Fibroblast of peridontal ligament (primary cell): ENCODE measurements around the gene EAF2.
"Not testable (repeated sequence)": the region's sequence is repeated elsewhere in the genome, so short reads cannot be mapped to it uniquely, and the experiment has no call there.

Experiments
- DNase-seq: peaks from one replicate; pipeline ENCODE4 v3.0.0-alpha.2; 2010; ENCODE audit errors: extremely low read depth

Gene EAF2

DNA sequence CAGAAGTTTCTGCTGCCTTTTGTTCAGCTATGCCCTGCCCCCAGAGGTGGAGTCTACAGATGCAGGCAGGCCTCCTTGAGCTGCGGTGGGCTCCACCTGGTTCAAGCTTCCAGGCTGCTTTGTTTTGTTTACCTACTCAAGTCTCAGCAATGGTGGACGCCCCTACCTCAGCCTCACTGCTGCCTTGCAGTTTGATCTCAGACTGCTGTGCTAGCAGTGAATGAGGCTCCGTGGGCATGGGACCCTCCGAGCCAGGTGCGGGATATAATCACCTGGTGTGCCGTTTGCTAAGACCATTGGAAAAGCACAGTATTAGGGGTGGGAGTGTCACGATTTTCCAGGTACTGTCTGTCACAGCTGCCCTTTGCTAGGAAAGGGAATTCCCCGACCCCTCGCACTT, 28.2 kb downstream of the EAF2 start:
- not testable (repeated sequence) for DNase-seq

DNA sequence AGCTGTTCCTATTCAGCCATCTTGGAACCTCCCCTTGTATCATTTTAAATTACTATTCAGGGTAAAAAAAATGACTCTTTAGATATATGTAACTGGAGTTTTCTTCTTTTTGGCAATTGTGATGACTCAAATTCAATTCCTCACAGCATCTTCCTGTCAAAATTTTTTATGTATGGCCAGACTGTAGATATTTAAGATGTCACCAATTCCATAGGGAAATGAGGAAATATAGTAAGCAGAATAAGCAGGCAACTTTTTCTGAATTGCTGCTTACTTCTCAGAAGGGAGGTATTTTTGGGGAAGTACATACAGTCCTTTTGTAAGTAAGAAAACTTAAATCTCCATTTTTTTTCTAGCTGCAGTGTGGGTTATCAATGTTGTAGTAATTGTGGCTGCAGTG, 28.8 kb downstream of the EAF2 start:
- no peak for DNase-seq

DNA sequence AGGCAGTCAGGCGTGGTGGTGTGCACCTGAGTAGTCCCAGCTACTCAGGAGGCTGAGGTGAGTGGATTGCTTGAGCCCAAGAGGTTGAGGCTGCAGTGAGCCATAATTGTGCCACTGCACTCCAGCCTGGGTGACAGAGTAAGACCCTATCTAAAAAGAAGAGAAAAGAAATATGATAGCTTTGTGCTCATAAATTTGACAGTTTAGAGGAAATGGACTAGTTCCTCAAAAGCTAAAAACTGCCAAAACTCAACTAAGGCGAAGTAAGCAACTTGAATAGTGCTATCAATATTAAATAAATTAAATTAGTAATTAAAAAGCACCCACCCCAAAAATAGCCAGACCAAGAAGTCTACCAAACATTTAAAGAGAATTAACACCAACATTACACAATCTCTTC, 34.7 kb downstream of the EAF2 start:
- no peak for DNase-seq

DNA sequence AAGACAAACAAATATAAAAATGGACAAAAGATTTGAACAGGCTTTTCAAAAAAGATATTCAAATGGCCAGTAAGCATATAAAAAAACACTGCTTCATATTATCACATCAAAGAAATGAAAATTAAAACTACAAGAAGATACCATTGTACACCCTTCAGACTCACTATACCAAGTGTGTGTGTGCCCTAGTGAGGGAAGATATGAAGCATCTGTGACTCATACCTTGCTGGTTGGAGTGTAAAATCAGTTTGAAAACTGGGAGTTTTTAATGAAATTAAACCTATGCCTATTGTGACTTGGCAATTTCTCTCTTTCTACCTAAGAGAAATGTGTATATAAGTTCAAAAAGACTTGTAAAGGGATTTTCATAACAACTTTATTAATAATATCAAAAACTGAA, 35.7 kb downstream of the EAF2 start:
- DNase-seq = no peak

DNA sequence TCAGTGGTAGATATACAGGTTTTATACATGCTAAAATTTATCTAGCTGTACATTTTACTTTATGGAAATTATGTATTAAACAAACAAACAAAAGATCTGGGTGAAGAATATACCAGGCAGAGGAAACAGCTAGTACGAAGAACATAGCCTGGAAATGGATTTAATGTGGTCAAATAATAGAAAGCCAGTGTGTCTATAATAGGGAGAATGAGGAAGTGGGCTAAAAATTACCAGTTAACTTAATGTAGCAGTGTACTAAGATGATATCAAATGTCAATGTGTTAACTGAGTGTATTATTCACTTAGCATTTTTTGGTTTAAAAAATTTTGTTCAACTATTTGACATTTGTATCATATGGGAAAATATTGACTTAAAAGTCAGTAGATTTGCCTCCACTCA, 36.4 kb downstream of the EAF2 start:
- no peak for DNase-seq

DNA sequence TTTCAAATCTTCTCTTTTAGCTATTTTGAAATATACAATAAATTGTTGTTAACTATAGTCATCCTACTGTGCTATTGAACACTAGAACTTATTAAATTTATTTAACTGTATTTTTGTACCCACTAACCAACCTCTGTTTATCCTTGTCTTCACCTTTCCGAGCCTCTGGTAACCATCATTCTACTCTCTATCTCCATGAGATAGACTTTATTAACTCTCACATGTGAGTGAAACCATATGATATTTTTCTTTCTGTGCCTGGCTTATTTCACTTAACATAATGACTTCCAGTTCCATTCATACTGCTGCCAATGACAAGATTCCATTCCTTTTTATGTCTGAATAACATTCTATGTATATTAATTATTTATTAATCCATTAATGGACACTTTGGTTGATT, 43.4 kb downstream of the EAF2 start:
- DNase-seq = no peak

DNA sequence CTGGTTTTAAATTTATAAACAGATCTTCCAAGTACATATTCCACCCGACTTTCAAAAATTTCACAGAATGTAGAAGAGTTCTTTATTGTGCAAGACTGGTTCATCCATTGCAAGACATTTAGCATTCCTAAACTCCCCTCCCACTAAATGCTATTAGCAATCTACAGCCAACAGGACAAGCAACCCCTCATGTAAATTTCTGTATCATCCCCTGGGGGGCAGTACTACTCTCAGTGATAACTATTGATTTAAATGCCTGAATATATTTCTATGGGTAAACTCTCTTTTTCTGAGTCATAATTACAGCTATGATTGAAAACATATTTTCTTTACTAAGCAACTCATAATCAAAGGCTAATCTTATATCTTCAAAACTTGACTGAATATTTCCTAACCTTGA, 48.5 kb downstream of the EAF2 start:
- peak; percentile 7 for DNase-seq

DNA sequence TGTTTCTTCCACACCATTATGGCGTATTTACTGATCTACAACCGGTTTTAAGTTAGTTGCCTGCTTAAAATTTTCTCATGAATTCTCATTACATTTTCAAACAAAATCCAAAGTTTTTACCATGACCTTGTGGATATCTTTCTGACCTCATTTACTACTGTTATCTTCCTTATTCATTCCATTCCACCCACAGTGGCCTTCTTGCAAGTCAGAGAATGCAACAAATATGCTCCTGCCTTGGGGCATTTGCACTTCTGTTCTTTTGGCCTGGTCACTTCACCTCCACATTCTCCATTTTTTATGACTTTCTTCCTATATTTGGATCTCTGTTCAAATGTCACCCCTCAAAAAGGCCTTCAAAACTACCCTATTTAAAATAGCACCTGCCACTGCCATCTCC, 50.4 kb downstream of the EAF2 start:
- DNase-seq = no peak

DNA sequence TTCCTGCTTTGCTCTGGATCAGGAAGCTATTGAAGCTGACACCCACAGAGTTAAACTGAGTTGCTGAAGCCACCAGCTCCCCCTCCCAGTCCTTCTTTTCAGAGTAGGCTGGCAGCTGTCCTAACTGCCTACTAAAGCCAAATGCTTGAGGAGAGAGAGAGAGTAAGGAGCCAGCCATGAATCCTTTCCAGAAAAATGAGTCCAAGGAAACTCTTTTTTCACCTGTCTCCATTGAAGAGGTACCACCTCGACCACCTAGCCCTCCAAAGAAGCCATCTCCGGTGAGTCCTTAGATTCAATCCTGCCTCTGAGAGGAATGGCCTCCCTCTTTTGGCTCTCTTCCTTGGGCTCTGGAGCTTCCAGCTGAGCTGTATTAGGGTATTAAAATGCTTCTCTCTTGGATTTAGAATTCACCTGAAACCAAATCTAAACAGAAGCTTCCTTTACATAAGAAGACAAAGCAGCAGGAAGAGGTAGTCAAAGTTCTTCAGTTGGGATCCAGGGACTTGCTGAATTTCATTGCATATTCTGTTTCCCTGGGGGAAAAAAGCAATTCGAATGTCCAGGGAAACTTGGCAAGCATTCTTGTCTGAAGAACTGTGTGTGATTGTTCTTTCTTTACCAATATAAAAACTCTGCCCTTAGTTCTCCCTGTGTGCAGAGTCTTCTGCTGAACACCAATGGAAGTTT, 59.4 kb downstream of the EAF2 start, which contains the start of gene SLC15A2:
Gene SLC15A2 (plus strand): TSS at position 101 of the 690 bp plus-strand sequence. CDS start 76 bp downstream, at position 177.
- DNase-seq = peak; percentile 5

DNA sequence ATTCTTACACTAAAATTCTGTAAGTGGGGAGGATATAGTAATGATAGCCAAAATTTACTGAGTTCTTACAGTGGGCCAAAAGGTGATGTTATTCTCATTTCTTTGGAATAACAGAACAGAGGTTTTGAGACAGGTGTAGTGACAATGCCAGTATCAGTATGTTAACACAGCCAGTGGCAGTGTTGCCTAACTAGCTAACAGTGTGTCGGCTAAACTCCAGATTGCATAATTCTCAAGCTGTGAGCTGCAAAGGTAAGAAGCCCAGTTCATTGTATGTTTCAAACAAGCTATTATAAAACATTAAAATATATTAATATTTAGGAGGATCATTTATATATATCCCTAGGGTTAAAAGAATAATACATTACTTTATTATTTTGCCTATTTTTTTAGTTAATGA, 60.1 kb downstream of the EAF2 start:
- no peak for DNase-seq

DNA sequence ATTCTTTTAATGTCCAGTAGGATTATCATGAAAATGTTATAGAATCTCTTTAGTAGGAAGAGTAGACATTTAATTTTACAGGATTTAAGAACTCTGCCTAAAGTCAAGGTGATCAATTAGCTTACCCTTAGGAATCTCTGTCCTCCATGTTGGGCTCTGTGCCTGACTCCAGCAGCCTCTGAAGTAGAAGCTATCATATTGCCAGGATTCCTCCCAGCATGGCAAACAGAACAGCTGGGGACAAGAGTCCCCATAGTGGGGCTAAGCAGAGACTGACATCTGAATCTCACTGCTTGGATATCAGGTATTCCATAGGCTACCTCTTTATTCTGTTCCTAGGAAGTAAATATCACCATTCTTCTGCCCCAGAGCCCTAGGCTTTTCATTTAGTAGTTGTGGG, 60.7 kb downstream of the EAF2 start:
- no peak for DNase-seq

DNA sequence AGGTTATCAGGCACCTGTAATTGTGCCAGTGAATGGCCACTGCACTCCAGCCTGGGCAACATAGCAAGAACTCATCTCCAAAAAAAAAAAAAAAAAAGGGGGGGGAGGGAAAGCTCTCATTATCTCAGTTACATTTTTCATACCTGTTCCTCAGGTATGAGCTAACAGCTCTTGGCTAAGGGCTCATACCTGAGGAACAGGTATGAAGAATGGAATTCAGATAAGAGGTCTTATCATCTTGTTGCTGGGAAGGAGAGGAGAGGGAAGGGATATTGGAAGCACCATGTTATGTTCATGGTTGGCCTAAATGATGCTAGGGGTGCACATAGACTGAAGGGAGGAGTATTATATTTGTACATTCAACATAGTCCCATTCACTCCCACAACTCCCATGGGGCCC, 61.8 kb downstream of the EAF2 start:
- DNase-seq = no peak

DNA sequence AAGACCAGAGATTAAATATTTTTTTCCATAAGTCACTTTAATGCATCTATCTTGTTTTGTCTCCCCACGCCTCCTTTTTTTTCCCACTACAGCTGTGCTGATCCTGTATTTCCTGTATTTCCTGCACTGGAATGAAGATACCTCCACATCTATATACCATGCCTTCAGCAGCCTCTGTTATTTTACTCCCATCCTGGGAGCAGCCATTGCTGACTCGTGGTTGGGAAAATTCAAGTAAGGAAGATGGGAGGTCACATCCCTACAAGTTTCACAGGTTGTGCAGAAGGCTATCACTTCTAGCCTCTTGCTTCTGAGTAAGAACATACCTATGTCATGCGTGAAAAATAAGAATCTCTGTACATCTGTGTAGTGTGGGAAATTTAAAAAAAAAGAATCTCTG, 62.3 kb downstream of the EAF2 start:
- DNase-seq = no peak

DNA sequence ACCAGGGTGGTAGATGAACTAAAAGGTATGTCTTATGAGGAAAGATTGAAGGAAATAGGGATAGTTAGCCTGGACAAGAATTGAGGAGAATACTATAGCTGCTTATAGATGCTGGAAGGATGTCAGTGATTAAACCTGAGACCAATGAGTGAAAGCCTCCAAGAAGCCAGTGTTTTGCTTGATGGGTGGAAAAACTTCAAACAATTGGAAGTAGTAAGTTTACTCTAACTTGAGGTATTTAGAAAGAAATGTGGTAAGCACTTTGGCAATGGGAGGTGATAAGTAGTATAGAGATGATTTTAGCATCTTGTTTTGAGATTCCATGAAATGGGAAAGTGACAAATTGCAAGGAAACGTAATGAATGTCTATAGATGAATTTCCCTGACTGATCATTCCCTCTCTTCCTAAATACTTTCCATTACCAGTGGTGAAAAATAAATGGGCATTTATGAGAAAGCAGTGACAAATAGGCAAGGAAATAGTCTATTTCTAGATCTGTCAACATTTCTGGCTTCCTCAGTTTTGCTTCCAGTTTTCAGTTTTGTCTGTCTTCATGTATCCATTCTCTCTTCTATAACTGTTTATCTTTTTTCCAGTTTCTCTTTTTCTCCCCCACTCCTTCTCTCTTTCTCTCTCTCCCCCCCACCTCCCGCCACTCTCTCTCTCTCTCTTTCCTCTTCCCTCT, 78.4 kb downstream of the EAF2 start:
- DNase-seq = no peak

DNA sequence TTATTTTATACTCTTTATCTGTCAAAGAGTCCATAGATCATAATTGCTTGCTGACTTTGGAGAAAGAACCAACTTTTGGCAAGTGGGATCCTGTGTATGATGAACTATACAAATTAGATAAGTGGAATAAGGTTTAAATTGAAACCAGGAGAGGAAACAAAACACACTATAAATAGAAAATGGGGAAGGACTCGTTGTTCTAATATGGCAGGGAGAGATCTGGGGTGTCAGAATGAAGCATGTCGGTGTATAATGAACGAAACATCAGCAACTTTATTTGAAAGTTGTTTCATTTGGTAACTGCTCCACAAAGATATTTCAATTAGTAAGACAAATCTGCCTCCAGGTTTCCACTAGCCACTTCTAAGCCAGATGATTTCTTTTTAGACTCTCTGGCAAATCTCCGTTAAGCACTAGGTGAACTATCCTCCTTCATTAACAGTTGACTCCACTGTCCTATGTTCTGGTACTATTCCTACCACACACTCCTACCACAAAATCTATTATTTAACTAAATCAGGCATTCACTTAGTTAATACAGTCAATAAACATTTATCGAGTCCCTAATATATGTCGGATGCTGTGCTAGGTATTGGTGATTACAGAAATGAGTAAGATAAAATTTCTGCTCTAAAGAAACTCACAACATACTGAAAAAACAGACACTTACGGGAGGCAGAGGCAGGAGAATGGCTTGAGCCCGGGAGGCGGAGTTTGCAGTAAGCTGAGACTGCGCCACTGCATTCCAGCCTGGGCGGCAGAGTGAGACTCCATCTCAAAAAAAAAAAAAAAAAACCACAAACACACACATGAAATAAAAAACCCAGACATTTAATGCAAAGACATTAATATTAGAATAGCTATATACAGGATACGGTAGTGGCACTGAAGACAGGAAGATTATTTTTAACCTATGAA, 79.3 kb downstream of the EAF2 start:
- no peak for DNase-seq

DNA sequence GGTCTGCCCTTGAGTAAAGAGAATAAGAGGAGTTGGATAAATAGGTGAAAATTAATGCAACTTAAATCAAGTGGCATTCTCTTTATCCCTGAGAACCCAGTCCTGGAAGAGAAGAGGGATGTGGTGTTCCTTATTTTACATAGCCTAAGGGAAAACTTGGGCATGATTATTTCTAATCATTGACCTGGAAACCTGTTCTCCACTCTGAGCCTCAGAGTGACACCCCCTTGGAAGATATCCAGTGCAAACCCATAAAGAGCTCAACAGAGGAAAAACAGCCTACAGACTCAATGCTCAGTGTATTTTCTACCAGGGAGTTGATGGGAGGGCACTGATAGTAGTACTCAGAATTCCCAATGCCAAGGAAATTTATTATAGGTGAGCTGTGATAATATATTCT, 81.2 kb downstream of the EAF2 start:
- DNase-seq = no peak

DNA sequence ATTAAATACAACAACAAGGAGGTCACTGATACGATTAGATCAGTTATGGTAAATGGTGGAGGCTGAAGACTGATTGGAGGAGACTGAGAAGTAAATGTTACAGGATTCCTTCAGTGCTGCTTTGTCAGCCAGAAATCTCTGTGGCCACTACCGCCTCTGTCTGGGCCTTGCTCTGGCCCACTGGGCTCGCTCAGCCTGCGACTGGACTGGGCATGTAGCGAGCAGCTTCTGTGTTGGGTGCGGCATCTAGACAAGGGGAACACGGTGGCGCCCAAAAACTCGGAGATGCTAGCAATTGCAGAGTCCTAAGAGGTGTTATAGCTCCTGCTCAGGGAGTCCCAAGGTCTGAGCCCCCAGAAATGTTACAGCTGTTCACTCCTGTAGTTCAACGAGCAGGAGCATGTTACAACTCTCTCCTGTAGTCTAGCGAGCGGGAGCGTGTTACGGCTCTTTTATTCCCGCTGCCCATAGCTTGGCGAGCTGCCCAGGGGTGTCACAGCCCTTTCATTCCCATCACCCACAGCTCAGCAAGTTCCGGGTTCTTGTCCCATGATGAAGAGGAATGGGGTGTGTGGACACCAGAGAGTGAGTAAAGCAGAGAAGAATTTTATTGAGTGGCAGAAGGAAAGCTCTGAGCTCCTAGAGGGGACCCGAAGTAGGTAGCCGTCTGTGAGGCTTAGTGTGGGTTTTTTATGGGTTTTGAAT, 83.9 kb downstream of the EAF2 start:
- DNase-seq = no peak

DNA sequence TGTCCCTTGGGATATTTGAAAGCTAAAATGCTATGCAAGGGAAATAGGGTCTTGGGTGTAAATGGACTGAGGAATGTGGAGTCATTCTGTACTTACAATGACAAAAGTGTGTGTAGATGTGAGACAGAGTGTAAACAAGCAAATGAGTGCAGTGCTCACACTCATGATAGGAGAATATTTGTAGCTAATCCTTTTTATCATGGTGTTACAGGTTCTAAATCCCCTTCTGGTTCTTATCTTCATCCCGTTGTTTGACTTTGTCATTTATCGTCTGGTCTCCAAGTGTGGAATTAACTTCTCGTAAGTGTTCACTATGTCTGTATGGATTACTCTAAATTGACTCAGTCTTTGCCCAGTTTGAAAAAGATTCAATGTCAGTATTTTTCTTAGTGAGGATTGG, 89.7 kb downstream of the EAF2 start:
- no peak for DNase-seq

DNA sequence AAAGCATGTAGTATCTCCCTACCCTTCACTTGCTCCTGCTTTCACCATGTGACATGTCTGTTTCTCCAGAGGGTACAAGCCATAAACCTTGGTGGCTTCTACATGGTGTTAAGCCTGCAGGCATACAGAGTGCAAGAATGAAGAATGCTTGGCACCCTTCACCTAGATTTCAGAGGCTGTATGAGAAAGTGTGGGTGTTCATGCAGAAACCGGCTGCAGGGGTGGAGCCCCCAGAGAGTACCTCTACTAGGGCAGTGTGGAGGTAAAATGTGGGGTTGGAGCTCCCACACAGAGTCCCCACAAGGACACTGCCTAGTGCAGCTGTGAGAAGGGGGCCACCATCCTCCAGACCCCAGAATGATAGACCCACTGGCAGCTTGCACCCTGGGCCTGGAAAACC, 91.4 kb downstream of the EAF2 start:
- DNase-seq = no peak
